HPDE6-E6E7 (cell line): Measurements from ENCODE around the gene IDH3G.
"Not testable (repeated sequence)": the region's sequence is repeated elsewhere in the genome, so short reads cannot be mapped to it uniquely, and the experiment has no call there.

Experiments
- DNase-seq: peaks from one replicate; pipeline ENCODE4 v3.0.0; 2011; ENCODE audit warnings: missing footprints; ENCODE audit errors: extremely low spot score

IDH3G gene

DNA sequence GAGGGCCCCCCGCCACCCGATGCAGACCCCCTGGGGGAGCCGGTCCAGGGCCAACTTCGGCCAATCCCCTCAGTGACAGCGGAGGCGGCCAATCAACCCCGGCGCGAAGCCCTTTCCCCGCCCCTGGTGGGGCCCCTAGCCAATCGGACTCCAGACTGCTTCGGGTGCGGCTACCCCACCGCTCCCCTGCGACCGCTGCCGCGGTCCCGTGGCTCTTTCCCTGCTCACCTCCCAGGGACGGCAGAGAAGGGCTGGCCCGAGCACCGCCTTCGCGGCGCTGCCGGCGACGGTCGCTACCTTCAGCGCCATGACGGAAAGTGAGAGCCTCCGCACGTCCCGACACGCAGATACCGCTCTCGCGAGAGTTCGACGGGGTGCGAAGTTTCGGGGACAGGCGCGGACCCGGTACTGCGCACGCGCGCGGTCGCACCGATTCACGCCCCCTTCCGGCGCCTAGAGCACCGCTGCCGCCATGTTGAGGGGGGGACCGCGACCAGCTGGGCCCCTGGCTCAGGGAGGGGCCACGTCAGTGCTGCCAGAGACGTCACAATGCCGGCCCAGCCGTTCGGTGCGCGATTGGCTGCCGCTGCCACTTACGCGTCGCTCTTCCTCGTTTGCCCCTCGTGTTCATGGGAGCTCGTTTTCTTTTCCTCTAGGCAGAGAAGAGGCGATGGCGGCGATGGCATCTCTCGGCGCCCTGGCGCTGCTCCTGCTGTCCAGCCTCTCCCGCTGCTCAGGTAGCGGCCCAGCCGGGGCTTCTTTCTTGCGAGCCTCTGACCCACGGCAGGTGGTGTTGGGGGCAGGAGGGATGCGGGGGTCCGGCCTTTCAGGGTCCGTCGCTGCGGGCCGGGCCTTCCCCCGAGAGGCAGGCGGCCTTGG, at the start of gene IDH3G, which contains the start of gene SSR4:
Gene IDH3G (minus strand): TSS at position 358 of the 879 bp plus-strand sequence. CDS start 49 bp downstream, at position 309.
Gene SSR4 (plus strand): TSS at position 651 of the 879 bp plus-strand sequence. CDS start 20 bp downstream, at position 671.
- DNase-seq = peak; percentile 100

DNA sequence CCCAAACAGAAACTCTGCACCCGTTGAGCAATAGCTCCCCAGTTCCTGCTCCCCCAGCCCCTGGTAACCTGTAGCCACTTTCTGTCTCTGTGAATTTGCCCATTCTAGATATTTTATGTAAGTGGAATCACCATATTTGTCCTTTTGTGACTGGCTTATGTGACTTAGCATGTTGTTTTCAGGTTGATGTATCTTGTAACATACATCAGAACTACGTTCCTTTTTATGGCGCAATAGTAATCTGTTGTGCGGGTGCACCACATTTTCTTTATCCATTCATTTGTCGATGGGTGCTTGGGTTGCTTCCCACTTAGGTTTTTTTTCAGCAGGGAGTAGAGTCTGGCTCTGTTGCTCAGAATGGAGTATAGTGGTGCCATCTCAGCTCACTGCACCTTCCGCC, 42.7 kb upstream of the IDH3G start:
- no peak for DNase-seq

DNA sequence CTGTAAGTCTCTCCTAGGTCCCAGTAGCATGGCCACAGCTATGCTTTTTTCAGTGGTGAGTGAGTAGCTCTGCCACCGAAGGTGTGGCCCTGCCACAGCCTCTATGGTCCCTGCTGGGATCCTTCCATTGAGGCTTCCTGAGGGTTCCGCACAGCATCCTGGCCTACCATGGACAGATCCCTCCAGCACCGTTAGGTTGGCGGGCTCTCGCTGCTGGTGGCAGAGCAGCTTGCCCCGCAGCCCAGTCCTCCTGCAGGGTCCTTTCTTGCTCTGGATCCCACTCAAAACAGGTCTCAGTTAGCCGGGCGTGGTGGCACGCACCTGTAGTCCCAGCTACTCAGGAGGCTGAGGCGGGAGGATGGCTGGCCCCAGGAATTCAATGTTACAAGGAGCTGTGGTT, 38.6 kb upstream of the IDH3G start:
- DNase-seq = no peak

DNA sequence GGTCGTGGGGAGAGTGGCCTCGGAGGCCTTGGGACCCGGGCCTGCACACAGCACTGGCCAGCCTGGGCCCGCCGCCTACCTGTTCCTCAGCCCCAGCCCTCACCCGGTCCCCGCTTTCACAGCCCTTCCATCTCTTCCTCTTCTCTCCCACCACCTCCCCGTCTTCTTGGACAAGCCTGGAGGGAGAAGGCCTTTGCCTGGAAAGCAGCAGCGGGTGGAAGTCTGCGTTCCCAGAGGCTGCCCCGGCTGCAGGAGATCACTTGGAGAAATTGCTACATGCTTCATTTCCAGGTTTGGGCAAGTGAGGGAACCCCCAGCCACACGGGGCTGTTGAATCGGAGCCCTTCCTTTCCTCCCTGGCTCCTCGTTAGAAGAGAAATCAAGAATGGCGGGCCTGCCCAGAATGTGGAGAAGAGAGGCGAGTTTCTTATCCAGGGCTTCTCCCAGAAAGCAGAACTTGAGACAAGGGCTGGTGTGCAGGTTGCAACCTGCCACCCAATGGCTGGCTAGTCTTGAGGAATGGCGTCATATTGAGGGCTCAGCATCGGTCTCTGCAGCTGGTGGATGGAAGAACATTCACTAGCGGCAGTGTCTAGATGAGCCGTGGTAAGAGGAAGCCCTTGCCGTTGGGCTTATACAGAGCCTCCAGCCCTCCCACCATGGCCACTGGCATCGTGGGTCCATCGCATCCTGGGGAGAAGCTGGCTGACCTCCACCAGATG, 37.4 kb upstream of the IDH3G start:
- no peak for DNase-seq

DNA sequence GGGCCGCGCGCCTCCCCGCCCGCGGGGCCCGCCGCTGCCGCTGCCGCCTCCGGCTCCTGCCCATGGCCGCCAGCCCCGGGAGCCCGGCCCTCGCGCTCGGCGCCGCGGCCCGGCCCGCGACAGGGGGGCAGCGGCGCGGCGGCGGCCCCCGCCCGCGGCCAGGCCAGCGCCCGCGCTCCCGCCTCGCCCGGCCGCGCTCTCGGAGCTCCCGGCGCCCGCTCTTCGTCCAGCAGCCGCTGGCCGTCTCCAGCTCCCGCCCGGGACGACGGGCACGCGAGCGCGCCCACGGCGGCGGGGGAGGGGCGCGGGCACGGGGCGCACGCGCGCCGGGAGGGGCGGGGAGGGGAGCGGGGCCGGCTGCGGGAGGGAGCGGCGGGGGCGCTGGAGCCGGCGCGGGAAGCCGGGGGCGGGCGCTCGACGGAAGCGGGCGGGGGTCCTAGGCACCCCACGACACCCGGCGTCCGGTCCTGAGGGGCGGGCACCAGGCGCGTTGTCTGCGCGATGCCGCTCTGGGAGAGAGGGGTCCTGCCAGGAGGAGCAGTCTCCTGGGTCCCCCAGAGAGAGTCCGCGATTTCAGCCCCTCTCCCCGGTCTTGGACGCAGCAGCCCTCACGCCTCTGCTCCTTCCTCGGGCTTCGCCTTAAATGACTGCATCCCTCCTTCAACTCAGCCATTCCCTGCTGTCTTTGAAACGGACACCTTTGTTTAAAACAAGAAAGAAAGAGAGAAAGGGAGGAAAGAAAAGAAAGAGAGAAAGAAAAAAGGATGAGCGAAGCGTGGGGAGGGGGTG, 36.7 kb upstream of the IDH3G start:
- DNase-seq = no peak

DNA sequence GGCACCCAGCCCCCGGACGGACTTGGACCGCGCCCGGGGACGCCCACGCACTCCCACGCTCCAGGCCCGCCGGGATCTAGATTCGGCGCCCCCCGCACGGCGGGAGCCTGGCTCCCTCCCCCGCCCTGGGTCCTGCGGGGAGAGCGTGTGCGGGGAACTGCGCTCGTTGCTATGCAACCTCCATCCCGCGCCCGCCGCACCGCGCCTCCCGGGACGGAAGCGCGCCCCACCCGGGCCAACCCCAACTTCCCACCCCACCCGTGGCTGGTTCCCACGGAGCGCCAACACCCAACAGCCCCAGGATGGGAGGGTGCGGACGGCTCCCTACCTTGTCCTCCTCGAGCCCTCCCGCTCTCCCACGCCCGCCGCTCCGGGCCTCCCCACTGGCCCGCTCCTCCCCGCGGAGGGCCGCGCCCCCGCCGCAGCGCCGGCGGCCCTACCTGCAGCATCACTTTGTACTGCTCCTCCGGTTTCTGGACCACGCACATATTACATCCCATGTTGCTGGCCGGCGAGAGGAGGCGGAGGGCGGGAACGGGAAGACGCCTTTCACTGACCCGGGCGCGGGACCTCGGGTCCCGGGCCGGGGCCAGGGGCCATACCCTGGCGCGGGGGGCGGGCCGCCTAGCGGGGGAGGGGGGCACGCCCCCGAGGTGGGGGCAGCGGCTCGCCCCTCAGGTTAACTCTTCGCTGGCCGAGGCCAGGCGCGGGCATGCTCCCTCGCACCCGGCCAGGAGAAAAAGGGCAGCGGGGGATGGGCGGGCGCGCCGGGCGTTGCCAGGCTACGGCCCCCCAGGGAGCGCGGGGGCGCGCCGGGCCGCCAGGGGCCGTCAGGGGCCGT, 35.8 kb upstream of the IDH3G start, which contains the start of gene PDZD4:
Gene PDZD4 (minus strand): TSS at position 746 of the 841 bp plus-strand sequence. CDS start 246 bp downstream, at position 500.
- no peak for DNase-seq

DNA sequence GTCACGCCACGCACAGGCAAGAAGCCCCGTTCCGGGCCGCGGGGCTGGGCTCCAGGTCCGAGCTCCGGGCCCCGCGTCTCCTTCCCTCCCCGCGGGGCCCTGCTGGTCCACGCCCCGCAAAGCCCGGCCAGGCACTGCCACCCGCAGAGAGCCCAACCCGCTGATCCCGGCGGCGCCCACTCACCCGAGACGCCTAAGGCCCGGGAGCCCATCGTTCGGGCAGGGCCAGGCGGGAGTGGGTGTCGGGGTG, 35.3 kb upstream of the IDH3G start:
- no peak for DNase-seq

DNA sequence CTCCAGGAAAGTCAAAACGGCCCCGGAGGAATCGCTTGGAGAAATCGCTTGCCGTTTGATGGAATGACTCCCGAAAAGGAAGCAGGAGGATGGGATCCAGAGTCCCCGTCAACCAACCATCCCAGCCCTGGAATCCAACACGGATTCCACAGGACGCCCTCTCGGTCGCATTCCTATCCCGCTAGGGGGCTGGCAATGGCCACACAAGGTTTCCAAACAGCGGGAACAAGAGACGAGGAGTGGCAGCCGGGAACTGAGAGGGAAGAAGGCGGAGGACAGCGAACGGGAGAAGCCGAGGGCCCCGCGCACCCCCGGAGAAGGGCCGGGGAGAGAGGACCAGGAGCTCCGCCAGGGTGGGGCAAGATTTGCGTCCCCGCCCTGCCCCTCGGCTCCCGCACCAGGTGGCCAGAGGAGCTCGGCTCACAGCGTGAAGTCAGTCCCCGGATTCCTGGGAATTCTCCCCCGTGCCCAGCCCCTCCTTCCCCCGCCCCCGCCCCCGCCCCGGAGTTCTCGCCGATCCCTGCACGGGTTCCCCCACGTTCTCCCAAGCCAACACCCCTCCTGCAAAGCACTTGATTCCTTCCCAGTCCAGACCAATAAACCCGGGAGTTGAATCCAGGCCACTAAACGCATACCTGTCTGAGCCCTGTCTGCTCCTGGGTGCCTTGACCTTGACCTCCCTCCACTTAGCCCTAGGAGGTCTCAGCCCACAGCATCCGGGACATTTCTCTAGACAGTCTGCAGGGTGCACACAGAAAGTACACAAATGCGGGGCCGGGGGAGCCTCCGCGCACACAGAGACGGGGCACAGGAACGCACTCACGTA, 34.8 kb upstream of the IDH3G start:
- DNase-seq = no peak

DNA sequence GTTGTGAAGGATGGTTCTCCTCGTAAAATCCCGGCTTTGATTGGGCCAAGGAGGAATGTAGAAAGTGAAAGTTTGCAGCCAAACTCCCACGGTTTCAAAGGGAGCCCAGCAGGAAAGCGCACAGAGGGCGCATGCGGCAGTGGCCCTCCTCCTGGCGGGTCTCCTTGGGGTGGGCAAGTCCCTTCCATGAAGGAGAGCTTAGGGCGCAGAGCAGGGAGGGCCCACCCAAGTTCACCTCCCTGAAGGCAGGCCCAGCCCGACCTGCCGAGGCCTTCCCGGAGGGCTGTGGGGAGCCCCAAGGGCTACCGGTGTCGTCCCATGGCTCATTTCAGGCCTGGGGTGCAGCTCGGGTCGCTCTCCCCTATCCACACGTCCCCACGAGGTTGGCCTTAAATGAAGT, 34.1 kb upstream of the IDH3G start:
- DNase-seq = no peak

DNA sequence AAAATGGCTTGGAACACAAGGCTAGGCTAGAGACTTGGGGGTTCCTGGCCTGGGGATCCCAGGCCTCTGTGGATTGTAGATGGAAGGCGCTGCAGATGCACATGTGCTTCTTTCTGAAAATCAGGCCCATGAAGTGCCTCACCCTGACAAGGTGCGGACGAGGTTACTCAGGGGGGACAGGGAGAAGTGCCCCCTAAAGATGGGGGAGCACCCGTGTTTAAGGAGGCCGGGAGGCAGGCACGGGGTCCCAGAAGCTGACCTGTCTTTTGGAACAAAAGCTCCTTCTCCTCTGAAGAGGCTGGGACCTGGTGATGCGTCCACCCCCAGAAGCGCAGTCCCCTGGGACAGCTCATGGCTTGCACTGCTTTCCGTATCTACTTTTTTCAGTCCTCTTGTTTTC, 33.7 kb upstream of the IDH3G start:
- DNase-seq = no peak

DNA sequence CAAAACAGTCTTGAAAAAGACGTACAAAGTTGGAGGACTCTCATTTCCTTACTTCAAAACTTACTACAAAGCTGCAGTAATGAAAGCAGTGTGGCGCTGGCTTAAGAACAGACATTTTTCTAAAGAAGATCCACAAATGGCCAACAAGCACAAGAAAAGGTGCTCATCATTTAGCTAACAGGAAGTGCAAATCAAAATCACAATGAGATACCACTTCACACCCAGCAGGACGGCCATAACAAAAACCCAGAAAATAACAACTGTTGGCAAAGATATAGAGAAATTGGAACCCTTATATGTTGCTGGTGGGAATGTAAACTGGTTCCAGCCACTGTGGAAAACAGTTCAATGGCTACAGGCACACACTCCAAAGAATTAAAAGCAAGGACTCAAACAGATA, 32.8 kb upstream of the IDH3G start:
- no peak for DNase-seq

DNA sequence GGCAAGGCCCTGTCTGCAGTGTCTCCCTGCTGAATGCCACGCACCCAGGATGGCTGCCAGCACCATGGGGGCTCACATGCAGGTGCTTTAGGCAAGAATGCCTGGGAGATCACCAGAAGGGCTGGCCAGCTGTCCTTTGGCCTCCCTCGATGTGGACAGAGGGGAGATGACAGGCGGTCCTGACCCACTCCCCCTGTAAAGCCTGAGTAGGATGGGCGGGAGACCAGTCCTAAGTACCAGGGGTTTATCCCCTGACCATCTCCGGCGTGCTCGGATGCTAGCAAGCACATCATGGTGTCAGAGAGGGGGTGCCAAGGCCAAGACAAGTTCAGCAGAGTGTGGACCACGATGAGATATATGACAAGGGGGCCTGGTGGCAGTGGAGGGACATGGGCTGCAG, 30.9 kb upstream of the IDH3G start:
- no peak for DNase-seq

DNA sequence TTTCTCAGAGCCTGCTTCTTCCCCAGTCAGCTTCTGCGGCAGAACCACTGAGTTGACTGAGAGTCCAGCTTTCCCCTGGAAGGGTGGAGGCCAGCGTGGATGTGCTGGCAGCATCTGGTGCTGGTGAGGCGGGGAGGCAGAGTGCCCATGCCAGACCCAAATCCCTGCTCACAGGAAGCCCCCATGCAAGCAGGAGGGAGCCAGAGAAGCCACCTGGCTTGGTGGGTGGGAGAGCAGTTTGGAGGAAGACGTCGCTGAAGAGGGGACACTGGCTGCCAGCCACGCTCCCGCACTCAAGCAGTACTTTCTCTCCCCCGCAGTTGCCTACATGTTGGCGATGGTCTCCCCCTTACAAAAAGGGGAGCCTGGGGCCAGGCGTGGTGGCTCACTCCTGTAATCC, 30.2 kb upstream of the IDH3G start:
- no peak for DNase-seq

DNA sequence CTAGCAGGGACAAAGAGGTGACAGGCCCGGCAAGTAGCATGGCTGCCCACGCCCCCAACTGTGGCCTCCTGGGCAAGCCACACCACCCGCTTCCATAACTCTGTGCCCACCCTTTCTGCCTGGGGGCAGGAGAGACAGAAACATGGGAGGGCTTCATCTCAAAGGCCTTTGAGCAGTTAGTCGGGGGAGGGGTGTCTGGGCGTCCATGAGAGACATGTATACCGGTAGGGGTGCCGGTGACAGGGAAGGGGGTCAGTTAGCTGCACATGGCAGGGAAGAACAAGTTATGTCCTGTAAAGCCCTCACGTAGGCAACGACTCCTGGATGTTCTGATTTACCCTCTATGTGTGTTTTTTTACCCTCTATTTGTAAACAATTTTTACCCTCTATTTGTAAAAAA, 26.9 kb upstream of the IDH3G start:
- no peak for DNase-seq

DNA sequence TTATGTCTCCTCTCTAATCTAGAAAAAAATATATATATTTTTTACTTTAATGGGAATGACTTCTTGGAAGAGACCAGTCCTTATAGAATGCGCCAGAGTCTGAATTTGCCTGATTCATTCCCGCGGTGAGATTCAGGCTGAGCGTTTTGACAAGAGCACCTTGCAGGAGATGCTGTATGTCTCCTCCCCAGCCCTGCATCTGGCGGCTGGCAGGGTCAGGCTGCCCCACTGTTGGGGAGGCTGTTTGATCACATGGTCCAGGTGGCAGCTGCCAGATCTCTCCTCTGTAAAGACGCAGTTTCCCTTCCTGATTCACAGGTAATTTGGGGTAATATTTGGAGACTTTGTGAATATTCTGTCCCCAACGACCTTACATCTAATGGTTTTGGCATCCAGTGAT, 26.4 kb upstream of the IDH3G start:
- DNase-seq = no peak

DNA sequence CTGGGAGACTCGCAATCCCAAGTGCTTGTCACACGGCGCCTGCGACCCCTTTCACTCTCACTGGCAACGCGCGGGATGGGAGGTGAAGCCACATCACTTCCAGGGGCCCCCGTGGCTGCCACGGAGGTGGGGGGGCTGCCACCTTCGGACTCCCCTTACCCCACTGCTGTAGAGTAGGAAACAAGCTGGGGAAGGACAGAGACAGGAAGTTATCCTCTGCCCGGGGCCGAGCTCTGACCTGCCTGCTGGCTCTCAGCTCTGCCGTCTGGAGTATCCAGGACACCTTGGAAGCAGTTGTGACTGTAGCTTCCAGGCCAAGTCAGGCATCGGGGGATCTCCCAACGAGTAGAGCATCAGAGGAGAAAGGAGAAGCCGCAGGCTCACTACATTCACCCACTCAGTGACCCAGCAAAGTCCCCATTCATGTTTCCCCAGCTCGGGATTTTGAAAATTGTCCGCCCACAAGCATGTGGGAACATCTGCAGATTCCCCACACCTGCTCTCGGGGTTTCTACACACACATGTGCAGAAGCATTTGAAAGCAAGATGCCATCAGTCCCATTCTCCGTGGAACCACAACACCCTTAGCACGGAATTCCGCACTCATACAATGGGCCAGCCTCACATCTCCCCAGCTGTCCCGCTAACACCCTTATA, 25.3 kb upstream of the IDH3G start:
- DNase-seq = no peak

DNA sequence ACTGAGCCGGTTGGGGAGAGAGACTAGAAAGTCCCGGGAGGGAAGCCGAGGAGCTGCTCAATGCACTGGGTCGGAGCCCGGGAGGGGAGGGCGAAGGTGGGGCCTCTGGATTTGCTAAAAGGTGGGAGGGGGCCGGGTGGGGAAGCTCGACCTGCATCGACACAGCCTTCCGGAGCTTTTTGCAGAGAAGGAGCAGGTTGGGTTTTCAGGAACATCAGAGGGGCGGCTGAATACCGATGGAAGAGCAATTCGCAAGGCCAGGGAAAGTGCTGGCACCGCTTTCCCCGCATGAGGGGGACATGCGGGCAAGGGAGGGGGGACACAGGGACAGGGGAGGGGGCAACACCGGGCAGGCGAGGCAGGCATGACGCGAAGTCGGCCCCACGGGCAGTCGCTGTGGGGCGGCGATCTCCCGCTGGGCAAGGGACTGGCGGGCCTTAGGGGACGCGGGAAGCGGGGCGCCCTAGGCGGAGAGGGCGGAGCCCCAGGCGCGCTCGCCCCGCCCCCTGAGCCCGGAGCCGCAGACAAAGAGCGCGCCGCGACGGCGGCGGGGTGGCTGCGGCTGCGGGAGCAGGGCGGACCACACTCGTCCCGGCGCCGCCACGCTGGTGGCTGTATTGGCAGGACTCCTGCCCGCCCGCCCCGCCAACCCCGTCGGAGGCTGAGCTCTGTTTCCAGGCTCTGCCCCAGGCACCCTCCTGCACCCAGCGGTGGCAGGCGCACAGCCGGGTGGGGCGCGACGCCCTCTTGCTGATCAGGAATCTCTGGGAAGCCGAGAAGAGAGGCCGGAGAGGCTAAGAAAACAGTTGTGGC, 24.6 kb upstream of the IDH3G start:
- DNase-seq = peak; percentile 62

DNA sequence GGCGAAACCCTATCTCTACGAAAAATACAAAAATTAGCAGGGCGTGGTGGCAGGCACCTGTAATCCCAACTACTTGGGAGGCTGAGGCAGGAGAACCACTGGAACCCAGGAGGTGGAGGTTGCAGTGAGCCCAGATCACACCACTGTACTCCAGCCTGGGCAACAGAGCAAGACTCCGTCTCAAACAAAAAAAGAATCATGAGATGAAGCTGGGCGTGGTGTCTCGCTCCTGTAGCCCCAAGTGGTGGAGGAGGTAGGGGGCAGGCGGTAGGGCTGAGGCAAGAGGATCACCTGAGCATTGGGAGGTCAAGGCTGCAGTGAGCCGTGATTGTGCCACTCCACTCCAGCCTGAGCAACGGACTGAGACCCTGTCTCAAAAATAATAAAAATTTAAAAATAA, 23.9 kb upstream of the IDH3G start:
- not testable (repeated sequence) for DNase-seq
